ENCODE results near the gene NCAPG2.

NCAPG2 gene

DNA sequence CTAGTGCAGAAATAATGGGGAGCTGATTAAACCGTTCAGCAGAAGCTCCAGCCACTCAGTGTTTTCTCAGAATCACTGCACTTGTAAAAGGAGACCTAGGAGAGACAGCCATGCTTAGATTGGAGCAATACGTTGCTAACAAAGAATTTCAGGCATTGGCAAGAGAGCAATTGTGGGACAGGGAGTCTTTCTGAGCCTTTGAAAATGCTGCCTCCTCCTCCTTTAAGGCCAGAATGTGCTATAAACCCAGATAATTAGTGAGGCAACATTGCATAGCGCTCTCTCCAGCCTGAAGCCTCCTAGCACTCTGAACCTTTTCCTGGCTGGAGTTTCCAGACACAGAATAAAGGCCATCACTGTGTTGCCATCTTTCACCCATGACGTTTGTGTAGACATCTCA is 98.5 kb downstream of the NCAPG2 start:
- no peaks in the 10 kb centered on the region for H3K9me3 Mint-ChIP-seq
- ATAC-seq (no peak), DNase-seq (no peak)
- H3K4me3 Mint-ChIP-seq: no peak overlapping the region
- no peaks in the 10 kb centered on the region for H3K27me3 Mint-ChIP-seq
- no peak overlapping the region for H3K27ac Mint-ChIP-seq
- peaks cover 10% of the 10 kb centered on the region for H3K36me3 Mint-ChIP-seq (ENCODE audit: low read depth)
- no peaks in the 10 kb centered on the region for H3K4me1 Mint-ChIP-seq

DNA sequence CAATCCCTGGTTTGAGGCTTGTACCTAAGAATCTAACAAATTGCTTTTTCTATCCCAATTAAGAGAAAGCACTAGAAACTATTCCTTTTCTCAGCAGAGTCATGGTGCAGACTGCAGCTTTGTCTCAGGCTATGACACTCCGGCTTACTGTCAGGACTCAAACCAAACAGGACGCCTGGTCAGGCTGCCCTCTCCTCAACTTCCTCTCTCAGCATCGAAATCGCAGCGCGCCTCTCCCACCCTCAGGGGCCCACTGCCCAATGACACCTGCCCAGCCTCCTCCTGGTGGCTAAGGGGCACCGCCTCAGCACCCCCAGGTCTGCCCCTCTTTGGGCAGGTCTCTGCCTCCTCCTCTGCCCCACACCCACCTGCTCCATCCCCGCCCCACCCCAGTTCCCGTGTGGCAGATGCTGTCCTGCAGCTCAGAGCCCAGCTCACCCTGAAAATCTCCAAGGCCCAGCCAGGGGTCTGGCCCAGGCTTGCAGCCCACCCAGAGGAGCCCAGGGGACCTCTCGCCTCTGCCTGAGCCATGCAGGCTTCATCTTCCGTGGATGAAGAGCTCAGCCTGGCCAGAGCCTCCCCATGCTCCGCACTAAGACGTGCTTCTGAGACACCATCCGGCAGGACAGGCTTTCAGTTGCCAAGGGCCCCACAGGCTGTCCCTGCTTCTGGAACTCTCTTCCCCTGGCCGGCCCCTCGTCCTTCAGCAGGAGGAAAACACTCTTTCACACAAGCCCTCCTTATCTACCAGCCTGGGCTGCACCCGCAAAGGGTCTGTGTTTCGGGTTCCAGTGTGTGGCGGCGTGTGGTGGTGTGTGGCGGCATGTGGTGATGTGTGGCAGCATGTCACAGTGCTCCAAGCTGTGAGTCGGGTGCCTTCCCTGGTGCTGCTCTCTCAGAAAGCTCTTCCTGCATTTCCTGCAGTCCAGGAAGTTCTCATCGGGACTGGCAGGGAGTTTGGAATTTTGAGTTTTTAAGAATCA is 100.5 kb downstream of the NCAPG2 start:
- Mint-ChIP-seq H3K9me3 (no peaks in the 10 kb centered on the region), H3K27ac (no peak overlapping the region), H3K27me3 (no peaks in the 10 kb centered on the region), H3K4me3 (no peak overlapping the region), H3K36me3 (ENCODE audit: low read depth) (peaks cover 8% of the 10 kb centered on the region), H3K4me1 (no peaks in the 10 kb centered on the region)
- ATAC-seq: no peak
- no peak for DNase-seq

DNA sequence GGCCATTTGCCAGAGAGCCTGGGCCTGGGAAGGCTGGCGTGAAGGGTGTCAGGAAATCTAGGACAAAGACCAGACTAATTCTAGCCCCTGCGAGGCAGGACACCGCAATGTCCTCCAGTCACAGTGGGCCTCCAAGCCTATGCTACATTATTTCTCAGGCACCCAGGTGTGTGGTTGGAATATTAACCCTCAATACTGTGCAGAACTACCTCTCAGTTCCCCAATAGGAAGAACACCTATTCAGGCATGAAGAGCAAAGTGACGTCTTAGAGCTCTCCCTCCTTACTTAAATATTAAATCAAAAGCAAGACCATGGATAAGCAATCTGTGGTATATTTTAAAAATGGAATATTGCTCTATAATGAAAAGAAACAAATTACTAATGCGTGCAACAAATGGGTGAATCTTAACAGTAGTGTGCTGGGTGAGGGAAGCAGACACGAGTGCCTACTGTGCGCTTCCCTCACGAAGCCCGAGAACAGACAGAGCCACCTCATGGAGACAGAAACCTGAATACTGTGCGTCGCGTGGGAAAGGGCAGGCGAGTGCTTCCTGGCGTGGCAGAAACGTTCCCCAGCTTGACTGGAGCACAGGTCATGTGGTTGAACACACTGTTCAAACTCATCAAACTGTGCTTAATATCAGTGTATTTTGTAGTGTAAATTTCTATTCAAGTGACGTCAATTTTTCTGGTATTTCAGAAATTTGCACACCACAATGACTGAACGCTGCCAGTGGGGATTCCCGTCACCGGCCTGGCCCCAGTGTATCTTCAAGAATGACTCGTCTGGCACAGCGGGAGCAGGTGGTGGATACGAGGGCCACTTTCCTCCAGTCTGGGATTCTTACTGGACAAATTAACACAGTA is 101.5 kb downstream of the NCAPG2 start:
- no peaks in the 10 kb centered on the region for H3K4me1 Mint-ChIP-seq
- peak; percentile 63 for ATAC-seq
- no peak for DNase-seq
- H3K27ac Mint-ChIP-seq: no peak overlapping the region
- no peaks in the 10 kb centered on the region for H3K27me3 Mint-ChIP-seq
- H3K4me3 Mint-ChIP-seq: no peak overlapping the region
- H3K36me3 Mint-ChIP-seq (ENCODE audit: low read depth): peaks cover 7% of the 10 kb centered on the region
- no peaks in the 10 kb centered on the region for H3K9me3 Mint-ChIP-seq

DNA sequence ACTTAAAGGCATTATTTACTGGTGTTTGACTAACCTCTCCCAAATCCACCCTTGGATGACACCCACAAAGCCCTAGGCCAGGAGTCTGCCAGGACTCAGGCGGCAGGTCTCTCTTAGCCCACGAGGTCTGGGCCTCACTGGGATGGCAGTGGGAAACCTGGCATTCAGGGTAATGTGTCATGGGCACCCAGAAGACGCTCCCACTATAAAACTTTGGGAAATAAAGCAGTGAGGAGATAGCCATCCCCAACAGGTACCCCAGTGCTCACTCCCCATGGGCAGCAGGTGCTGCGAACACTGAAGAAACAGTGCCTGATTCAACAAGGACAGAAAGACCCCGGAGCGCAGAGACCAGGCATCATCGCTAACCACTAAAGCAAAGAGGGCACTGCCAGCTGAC is 102.6 kb downstream of the NCAPG2 start:
- Mint-ChIP-seq H3K4me1 (no peaks in the 10 kb centered on the region), H3K4me3 (no peak overlapping the region), H3K27me3 (no peaks in the 10 kb centered on the region), H3K9me3 (no peaks in the 10 kb centered on the region), H3K36me3 (ENCODE audit: low read depth) (no peaks in the 10 kb centered on the region), H3K27ac (no peak overlapping the region)
- DNase-seq (no peak), ATAC-seq (no peak)

DNA sequence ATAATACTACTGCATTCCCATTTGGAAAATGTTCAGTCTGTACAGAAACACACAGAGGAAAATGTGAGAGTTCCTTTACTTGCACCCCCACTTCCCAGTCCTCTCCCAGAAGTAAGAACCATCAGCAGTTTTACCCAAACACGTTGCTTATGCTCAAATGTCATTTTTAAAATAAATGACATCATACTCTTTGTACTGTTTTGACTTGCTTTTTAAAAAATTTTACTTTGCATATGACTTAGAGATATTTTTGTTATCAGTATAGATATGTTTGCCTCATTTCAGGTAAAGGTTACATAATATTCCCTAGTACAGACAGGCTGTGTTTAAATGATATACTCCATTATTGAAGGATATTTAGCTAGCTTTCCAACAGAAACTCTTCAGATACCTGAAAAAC is 103.5 kb downstream of the NCAPG2 start:
- Mint-ChIP-seq H3K4me1 (no peaks in the 10 kb centered on the region), H3K27me3 (no peaks in the 10 kb centered on the region), H3K4me3 (no peak overlapping the region), H3K9me3 (no peaks in the 10 kb centered on the region), H3K36me3 (ENCODE audit: low read depth) (no peaks in the 10 kb centered on the region), H3K27ac (no peak overlapping the region)
- no peak for ATAC-seq
- DNase-seq: no peak

DNA sequence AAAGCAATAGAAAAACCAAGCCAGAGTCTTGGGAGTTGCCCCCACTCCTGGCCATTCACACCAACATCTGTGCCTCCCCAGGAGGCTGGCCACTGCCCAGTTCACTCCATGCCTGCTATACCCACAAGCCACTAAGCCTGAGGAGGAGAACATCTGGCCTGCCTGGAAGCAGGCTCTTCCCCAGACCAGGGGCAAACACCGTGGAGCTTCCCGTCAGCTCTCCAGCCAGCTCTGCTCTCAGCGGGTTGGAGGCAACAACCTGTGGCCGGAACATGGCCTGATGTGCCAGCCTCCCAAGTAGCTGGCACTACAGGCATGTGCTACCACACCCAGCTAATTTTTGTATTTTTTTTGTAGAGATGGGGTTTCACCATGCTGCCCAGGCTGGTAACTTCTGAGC is 107.9 kb downstream of the NCAPG2 start:
- Mint-ChIP-seq H3K4me3 (no peak overlapping the region), H3K27ac (no peak overlapping the region), H3K36me3 (ENCODE audit: low read depth) (no peaks in the 10 kb centered on the region), H3K9me3 (no peaks in the 10 kb centered on the region), H3K27me3 (no peaks in the 10 kb centered on the region), H3K4me1 (no peaks in the 10 kb centered on the region)
- DNase-seq (no peak), ATAC-seq (no peak)

DNA sequence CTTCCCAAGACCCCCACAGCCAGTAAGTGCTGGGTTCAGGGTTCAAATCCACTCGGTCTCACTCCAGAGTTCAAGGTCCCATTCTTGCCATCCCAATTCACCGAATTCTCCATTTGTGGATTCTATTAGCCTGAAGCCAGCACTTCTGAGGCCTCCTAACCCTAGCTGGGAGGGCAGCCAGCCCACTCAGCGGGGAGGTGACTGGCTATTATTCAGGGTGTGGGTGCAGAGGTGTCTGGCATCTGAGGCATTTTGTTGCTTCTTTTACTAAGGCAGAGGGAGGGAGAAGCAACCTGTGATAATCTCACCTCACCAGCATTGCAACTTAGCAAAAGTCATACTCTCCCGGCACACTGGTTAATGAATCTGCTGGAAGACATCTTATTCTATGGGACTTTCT is 108.3 kb downstream of the NCAPG2 start:
- H3K4me3 Mint-ChIP-seq: no peak overlapping the region
- H3K4me1 Mint-ChIP-seq: no peaks in the 10 kb centered on the region
- no peaks in the 10 kb centered on the region for H3K27me3 Mint-ChIP-seq
- ATAC-seq (no peak), DNase-seq (no peak)
- no peak overlapping the region for H3K27ac Mint-ChIP-seq
- H3K9me3 Mint-ChIP-seq: no peaks in the 10 kb centered on the region
- no peaks in the 10 kb centered on the region for H3K36me3 Mint-ChIP-seq (ENCODE audit: low read depth)

DNA sequence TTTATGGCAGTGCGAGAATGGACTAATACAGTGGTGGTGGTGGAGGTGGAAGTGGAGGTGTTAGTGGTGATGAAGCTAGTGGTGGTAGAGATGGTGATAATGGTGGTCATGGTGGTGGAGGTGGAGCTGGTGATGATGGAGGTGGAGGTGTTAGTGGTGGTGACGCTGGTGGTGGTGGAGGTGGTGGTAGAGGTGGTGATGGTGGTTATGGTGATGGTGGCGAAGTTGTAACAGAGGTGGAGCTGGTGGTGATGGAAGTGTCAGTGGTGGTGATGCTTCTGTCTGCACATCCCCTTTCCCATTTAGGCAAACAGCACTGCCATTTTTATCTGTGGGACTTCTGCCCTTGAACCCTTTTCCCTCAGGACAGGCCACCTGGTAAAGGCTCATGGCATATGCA is 109.5 kb downstream of the NCAPG2 start:
- ATAC-seq (peak; percentile 91), DNase-seq (no peak)
- Mint-ChIP-seq H3K9me3 (no peaks in the 10 kb centered on the region), H3K4me1 (no peaks in the 10 kb centered on the region), H3K4me3 (no peak overlapping the region), H3K36me3 (ENCODE audit: low read depth) (no peaks in the 10 kb centered on the region), H3K27ac (no peak overlapping the region), H3K27me3 (peaks cover 1% of the 10 kb centered on the region)

DNA sequence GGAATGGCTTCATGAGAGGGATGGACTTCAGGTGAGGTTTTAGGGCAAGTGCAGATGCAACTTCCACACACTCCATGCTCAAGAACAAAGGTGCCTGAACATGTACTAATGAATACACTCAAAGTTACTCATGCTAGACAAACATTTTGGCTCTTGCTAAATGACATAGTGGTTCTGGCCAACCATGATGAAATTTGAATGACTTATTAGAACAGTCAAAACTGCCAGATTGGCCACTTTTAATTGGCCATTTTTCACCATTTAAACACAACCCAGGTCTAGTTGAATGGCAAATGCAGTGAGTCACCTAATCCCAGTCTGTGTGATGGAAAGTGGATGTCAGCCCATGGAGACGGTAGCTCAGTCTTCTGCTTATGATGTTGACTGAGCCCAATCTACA is 112.1 kb downstream of the NCAPG2 start:
- Mint-ChIP-seq H3K4me1 (peaks cover 2% of the 10 kb centered on the region), H3K4me3 (no peak overlapping the region), H3K27ac (no peak overlapping the region), H3K9me3 (no peaks in the 10 kb centered on the region), H3K36me3 (ENCODE audit: low read depth) (no peaks in the 10 kb centered on the region), H3K27me3 (peaks cover 12% of the 10 kb centered on the region)
- DNase-seq (no peak), ATAC-seq (no peak)

DNA sequence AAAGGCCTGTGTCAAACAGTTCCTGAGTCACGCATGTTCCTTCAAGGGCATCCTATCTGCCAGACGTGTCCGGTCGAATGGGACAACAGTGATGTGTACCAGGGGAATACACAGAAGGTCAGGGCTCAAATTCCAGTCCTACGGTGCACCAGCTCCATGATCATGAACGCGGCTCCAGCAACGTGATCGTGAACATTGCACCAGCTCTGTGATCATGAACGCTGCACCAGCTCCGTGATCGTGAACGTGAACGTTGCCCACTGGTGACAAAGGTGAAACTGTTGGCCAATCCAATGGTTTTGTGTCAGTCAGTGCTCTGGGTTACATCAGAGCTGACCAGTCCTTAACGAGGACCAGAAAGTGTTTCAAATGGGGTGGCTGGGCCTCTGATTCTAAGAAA is 112.7 kb downstream of the NCAPG2 start:
- no peaks in the 10 kb centered on the region for H3K36me3 Mint-ChIP-seq (ENCODE audit: low read depth)
- ATAC-seq: no peak

DNA sequence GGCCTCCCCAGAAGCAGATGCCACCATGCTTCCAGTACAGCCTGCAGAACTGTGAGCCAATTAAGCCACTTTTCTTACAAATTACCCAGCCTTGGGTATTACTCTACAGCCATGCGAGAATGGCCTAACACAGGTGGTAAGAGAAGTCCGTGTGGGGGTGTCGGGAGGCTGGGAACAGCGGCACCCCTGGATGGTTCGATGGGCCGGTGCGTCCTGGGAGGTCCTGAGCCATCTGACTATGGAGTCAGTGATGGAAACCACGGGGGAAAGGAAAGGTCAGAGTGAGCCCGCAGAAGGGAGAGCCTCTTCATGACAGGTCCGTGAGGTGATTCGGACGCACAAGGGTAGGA is 114.4 kb downstream of the NCAPG2 start:
- no peaks in the 10 kb centered on the region for H3K9me3 Mint-ChIP-seq
- peaks cover 5% of the 10 kb centered on the region for H3K4me1 Mint-ChIP-seq
- DNase-seq: no peak
- ATAC-seq: no peak
- H3K27ac Mint-ChIP-seq: no peak overlapping the region
- H3K27me3 Mint-ChIP-seq: peaks cover 25% of the 10 kb centered on the region
- H3K4me3 Mint-ChIP-seq: no peak overlapping the region
- H3K36me3 Mint-ChIP-seq (ENCODE audit: low read depth): no peaks in the 10 kb centered on the region

More for the DNA sequence above, 112.7 kb downstream of the NCAPG2 start:
- H3K4me3 Mint-ChIP-seq: no peak overlapping the region
- H3K27ac Mint-ChIP-seq: no peak overlapping the region
- peaks cover 12% of the 10 kb centered on the region for H3K27me3 Mint-ChIP-seq
- no peaks in the 10 kb centered on the region for H3K9me3 Mint-ChIP-seq
- peaks cover 2% of the 10 kb centered on the region for H3K4me1 Mint-ChIP-seq
- DNase-seq: no peak

DNA sequence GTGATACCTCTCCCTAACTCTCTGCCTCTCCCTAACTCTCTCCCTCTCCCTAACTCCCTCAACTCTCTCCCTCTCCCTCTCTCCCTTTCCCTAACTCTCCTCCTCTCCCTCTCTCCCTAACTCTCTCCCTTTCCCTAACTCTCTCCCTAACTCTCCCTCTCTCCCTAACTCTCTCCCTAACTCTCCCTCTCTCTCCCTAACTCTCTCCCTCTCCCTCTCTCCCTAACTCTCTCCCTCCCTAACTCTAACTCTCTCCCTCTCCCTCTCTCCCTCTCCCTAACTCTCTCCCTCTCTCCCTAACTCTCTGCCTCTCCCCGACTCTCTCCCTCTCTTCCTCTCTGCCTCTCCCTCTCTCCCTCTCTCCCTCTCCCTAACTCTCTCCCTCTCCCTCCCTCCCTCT is 115.0 kb downstream of the NCAPG2 start:
- ATAC-seq: no peak
- no peak overlapping the region for H3K27ac Mint-ChIP-seq
- H3K27me3 Mint-ChIP-seq: peaks cover 31% of the 10 kb centered on the region
- H3K4me3 Mint-ChIP-seq: no peak overlapping the region
- peaks cover 5% of the 10 kb centered on the region for H3K4me1 Mint-ChIP-seq
- no peaks in the 10 kb centered on the region for H3K9me3 Mint-ChIP-seq
- no peak for DNase-seq
- H3K36me3 Mint-ChIP-seq (ENCODE audit: low read depth): no peaks in the 10 kb centered on the region

DNA sequence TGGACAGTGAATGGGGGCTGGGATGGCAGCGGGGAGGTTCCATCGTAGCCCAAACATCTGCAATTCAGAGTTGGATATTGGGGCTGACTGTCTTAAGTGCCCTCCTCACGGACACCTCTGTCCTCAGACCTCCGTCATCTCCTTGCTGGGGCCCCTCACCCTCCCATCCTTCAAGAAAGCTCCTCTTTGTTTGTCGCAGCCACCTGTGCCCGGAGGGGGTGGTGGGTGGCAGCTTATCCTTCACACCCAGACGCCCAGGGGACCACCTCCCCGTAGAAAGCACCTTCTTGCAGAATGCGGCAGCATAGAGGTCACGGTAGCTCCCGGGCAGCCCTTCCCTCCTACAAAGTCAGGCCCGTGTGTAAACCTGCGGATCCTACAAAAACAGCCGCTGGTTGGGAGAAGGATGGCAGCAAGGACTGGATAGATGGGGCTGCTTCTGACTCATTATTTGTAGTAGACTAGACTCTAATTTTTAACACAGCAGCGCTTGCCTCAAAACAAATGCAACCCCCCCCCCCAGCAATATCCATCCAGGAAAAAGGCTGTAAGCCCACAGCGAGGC is 115.6 kb downstream of the NCAPG2 start:
- Mint-ChIP-seq H3K36me3 (ENCODE audit: low read depth) (no peaks in the 10 kb centered on the region), H3K4me1 (peaks cover 5% of the 10 kb centered on the region), H3K27ac (no peak overlapping the region), H3K27me3 (peaks cover 35% of the 10 kb centered on the region), H3K9me3 (no peaks in the 10 kb centered on the region), H3K4me3 (no peak overlapping the region)
- ATAC-seq (no peak), DNase-seq (no peak)

DNA sequence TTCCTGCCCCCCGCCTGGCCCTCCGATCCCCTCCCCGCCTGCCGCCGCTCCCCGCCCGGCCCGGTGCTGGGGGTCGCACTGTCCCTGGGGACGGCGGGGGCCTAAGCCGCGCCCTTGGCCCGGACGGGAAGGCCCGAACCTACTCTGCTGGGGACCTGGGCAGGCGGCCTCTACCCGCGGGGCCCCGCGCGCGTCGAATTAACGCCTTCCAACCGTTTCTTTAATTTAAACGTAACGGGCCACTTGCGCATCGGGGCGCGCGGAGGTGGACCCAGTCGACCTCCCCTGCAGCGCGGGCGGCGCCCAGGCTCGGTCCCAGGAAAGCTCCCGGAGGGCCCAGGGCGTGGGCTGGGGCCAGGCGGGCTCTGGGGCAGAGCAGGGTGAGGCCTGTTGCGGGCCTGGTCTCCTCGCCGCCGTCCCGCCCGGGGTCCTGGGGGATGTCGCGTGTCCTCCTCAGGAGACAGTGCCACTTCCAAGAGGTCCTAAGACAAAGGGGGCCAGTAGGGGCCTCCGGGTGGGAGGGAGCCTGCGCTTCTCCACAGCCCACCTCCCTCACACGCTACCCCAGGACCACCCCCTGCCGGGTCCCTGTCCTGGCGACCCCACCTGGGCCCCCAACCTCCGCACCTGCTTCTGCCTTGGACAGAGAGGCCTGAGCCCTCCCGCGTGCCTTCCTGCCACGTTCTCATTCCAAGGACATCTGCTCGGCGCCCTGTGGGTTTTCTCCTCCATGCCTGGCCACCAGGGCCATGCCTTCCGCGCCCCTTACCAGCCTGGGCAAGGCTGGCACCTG is 116.3 kb downstream of the NCAPG2 start:
- H3K4me3 Mint-ChIP-seq: no peak overlapping the region
- ATAC-seq: no peak
- H3K9me3 Mint-ChIP-seq: no peaks in the 10 kb centered on the region

More for the DNA sequence above, 116.3 kb downstream of the NCAPG2 start:
- Mint-ChIP-seq H3K27me3 (peaks cover 41% of the 10 kb centered on the region), H3K27ac (no peak overlapping the region), H3K36me3 (ENCODE audit: low read depth) (no peaks in the 10 kb centered on the region), H3K4me1 (peaks cover 5% of the 10 kb centered on the region)
- DNase-seq: no peak

Data from activated naive CD8-positive, alpha-beta T cell treated with anti-CD3 and anti-CD28 coated beads, Interleukin-2, amount 50 U/mL, for 24 hours (primary cell).